Kidney capillary endothelial cell (primary cell): Measurements from ENCODE around the gene SPPL2A.

Experiments used
- DNase-seq: peaks from one replicate; pipeline ENCODE4 v3.0.0-alpha.2; 2018; ENCODE audit warnings: low spot score

SPPL2A gene

GRCh38 chr15:50686469-50687301 lies 78.8 kb downstream of the SPPL2A start, which contains the start of gene TRPM7:
TSS of gene TRPM7 (minus strand) at chr15:50686797. CDS start at chr15:50686533, 264 bp downstream.
- DNase-seq: peak; percentile 81

- DNase-seq: peak; percentile 29
Observed at GRCh38 chr15:50685976-50686468, 79.5 kb downstream of the SPPL2A start.

- no peak for DNase-seq
Observed at GRCh38 chr15:50685191-50685975, 80.1 kb downstream of the SPPL2A start.

- DNase-seq: no peak
Observed at GRCh38 chr15:50681467-50681866, 84.0 kb downstream of the SPPL2A start.

DNA sequence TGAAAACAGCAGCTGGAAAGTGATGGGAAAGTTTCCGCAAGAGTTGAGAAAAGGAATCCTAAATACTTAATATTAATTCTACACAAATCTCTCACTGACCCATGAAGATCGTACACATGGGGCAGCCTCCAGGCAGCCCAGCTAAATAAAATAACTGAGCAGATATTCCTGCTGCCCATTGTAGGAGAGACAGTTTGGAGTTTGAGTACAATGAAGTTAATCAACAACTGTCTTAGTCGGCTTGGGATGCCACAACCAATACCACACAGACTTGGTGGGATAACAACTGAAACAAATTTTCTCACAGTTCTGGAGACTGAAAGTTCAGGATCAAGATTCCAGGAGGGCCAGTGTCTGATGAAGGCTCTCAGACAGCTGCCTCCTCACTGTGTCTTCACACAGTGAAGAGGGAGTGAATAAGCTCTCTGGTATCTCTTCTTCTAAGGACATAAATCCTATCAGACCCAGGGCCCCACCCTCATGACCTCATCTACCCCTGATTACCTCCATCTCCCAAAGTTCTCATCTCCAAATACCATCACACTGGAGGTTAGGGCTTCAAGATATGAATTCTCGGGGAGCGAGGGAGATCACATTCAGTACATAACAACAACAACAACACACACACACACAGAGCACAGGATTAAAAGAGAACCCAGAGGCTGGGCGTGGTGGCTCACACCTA lies 88.6 kb downstream of the SPPL2A start:
- no peak for DNase-seq

- DNase-seq: peak; percentile 27
Observed at GRCh38 chr15:50675535-50676144, 89.9 kb downstream of the SPPL2A start.

- DNase-seq: no peak
Observed at GRCh38 chr15:50670115-50670514, 95.4 kb downstream of the SPPL2A start.

DNA sequence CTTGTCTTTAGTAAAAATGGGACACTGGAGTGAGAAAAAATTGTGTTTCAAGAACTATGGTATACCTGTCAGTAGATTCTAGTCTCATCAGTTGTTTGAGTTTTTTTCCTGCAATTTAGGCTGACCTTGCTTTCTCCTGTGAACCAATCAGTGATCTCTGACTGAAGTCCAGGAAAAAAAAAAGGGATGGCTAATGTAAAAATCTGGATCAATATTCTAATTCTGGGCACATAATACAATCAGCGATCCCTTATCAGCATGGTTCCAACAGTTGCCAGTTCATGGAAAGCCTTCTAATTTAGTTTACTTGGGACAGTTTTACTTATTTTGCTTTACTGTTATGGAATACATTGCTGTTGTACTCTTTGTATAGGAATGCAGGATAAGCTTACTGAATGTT lies 95.9 kb downstream of the SPPL2A start:
- DNase-seq: no peak

DNA sequence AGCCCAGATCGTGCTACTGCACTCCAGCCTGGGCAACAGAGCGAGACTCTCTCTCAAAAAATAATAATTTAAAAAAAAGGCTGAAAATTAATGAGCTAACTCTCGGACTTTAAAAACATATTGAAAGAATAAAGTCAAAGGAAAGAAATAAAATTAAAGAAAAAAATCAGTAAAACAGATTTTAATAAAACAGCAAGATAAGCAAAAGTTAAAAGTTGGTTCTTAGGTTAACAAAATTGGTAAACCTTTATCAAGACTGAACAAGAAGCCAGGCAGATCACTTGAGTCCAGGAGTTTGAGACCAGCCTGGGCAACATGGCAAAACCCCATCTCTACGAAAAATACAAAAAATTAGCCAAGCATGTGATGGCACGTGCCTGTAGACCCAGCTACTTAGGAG lies 99.6 kb downstream of the SPPL2A start:
- no peak for DNase-seq

DNA sequence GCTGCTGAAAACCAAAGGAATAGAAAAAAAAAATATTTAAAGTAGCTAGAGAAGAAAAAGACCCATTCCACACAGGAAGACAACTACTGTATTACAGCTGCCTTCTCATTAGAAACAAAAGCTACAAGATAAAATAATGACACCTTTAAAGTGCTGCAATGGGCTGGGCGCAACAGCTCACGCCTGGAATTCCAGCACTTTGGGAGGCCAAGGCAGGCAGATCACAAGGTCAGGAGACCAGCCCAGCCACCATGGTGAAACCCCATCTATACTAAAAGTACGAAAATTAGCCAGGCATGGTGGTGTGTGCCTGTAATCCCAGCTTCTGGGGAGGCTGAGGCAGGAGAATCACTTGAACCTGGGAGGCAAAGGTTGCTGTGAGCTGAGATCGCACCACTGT lies 110.0 kb downstream of the SPPL2A start:
- no peak for DNase-seq

DNA sequence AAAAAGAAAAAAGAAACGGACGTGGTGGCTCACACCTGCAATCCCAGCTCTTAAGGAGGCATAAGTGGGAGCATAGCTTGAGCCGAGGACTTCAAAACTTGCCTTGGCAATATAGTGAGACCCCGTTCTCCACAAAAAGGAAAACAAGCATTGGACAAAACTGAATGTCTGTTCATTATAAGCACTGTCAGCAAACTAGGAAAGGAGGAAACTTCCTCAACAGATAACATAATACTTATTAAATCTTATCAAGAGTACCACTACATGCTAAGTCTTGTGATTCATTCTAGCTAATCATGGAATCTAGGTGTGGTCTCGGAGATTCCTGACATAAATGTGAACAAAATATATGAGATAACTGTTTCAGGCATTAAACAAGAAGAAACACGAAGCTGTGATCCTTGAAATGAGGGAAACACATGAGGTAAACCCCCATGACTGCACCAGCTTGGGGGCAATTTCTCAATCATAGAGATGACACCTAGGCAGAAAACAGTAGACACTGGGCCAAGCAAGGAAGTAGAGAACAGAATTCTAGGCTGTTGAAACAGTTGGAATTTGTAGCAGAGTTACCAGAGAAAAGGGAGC lies 112.3 kb downstream of the SPPL2A start:
- no peak for DNase-seq

GRCh38 chr15:50652671-50653070 lies 112.8 kb downstream of the SPPL2A start:
- DNase-seq: no peak
